WERI-Rb-1 (cell line): Measurements from ENCODE around the gene BCAS3.

Experiments used
- DNase-seq: peaks from one replicate; pipeline ENCODE4 v3.0.0-alpha.2; 2020
- H3K27ac ChIP-seq: fragments of 250-450 bp; sonication (Bioruptor Pico); 2 replicates; pipeline ENCODE4 v1.5.1; 2020; ENCODE audit warnings: mild to moderate bottlenecking, moderate library complexity
- H3K27me3 ChIP-seq: fragments of 250-450 bp; sonication (Bioruptor Pico); 2 replicates; pipeline ENCODE4 v1.5.1; 2021; ENCODE audit warnings: mild to moderate bottlenecking, low read depth, moderate library complexity; ENCODE audit not compliant: insufficient read depth, severe bottlenecking
- H3K36me3 ChIP-seq: fragments of 250-450 bp; sonication (Bioruptor Pico); 2 replicates; pipeline ENCODE4 v1.5.1; 2020; ENCODE audit warnings: mild to moderate bottlenecking, moderate library complexity
- H3K4me3 ChIP-seq: 2 replicates; pipeline ENCODE4 v1.5.1; 2011; ENCODE audit warnings: low read depth, mild to moderate bottlenecking, control low read depth, low read length
- H3K9me3 ChIP-seq: fragments of 250-450 bp; sonication (Bioruptor Pico); 2 replicates; pipeline ENCODE4 v1.5.1; 2021; ENCODE audit warnings: mild to moderate bottlenecking, moderate library complexity; ENCODE audit not compliant: severe bottlenecking
- TF ChIP-seq, protein P1 (sequence below): IDR thresholded peaks from 2 replicates; pipeline ENCODE4 v1.5.1; 2011; ENCODE audit warnings: low read depth, mild to moderate bottlenecking, control low read depth, inconsistent platforms, low read length

The BCAS3 gene

DNA sequence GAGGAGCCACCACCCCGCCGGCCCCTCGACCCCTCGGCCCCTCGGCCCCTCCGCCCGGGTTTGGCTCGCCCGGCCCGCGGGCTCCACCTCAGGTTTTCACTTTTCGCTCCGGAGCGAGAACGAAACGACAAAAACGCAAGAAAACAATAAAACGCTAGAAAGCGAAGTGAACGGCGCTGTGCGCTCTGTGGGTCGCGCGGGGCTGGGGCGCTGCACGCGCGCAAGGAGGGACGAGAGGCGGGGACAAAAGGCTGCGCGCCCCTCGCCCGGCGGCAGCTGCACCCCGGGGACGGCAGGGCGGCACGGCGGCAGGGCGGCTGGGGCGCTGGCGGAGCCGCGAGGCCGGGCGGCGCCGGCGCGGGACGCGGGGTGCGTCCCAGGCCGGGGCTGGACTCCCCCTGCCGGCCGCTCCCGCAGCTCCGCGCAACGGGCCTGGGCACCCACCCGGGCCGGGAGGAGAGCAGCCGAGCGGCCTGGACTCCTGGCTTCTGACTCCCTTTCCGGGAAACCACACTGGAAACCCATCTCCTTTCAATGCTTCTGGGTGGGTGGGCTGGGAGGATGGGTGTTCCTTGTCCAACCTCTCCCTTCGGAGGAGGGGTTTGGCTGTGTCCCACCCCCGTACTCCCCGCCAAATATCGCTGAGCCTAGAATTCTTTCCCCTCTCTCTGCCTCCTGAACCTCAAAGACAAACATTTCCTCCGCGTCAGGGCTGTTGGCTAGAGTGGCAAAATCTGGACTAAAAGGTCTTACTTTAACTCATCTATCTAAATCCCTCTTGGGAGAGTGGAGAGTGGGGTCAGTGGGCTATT is 731.9 kb downstream of the BCAS3 start:
- Histone ChIP-seq H3K27me3 (peaks cover 8% of the 10 kb centered on the region), H3K36me3 (no peaks in the 10 kb centered on the region; the same call in 1 of the 2 replicates), H3K9me3 (no peaks in the 10 kb centered on the region), H3K27ac (peak overlapping the region; percentile 39), H3K4me3 (peak overlapping the region; percentile 91)
- peak; percentile 74 for DNase-seq
- TF ChIP-seq, protein P1, sequence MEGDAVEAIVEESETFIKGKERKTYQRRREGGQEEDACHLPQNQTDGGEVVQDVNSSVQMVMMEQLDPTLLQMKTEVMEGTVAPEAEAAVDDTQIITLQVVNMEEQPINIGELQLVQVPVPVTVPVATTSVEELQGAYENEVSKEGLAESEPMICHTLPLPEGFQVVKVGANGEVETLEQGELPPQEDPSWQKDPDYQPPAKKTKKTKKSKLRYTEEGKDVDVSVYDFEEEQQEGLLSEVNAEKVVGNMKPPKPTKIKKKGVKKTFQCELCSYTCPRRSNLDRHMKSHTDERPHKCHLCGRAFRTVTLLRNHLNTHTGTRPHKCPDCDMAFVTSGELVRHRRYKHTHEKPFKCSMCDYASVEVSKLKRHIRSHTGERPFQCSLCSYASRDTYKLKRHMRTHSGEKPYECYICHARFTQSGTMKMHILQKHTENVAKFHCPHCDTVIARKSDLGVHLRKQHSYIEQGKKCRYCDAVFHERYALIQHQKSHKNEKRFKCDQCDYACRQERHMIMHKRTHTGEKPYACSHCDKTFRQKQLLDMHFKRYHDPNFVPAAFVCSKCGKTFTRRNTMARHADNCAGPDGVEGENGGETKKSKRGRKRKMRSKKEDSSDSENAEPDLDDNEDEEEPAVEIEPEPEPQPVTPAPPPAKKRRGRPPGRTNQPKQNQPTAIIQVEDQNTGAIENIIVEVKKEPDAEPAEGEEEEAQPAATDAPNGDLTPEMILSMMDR: peak; percentile 85

DNA sequence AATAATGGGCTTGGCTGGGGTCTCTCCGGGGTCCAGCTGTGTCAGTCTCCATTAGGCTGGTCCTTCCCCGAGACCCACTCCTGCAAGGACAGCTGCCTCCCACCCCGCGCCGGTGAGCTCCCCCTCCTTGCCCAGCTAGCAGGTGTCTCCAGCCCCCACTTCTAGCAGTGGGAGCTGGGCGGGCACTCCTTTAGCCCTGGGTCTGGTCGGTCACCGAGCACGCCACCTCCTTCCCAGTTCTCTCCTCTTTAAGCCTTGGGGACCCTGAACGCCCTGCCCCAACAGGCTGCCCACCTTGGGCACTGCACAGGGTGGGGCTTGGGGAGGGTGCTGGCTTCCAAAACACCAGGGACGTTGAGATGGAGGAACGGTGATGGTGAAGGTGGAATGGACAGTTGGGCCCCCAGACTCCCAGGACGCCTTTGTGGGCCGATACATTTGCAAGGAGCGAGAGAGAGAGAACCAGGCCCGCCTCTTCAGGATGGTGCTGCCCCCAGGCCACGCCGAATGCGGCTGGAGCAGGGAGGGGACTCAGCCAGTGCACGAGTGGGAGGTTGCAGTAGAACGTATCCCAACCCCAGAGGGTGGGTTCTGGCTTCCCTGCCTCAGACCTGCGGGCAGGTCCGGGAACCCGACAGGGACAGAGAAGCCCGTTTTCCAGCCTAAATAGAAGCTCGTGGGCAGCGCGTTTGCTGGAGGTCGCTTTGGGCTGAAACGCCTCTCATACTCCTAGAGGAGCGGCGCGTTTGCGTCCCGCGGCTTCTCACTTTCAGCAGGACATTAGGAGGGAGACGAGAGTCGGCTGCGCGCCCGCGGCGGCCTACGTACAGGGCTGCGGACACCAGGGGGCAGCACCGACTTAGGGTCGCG is 732.7 kb downstream of the BCAS3 start:
- DNase-seq: peak; percentile 96
- peaks cover 8% of the 10 kb centered on the region for H3K27me3 ChIP-seq
- peak overlapping the region; percentile 92 for H3K27ac ChIP-seq
- H3K36me3 ChIP-seq: no peaks in the 10 kb centered on the region
- TF ChIP-seq, protein P1: peak; percentile 84
- H3K9me3 ChIP-seq: no peaks in the 10 kb centered on the region
- peak overlapping the region; percentile 91 for H3K4me3 ChIP-seq

DNA sequence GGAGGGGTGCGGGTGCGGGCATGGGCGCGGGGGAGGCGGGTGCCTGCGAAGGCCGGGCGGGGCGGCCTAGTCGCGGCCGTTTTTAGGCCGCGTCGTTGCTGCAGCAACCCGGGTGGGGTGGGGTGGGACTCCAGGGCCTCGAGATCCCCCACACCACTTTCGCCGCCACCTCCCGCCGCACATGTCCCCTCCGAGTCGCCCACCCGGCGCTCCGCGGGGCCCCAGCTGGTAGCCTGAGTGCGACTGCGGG is 733.3 kb downstream of the BCAS3 start:
- DNase-seq: no peak
- TF ChIP-seq, protein P1: no peak
- peaks cover 8% of the 10 kb centered on the region for H3K27me3 ChIP-seq
- H3K4me3 ChIP-seq: peak overlapping the region; percentile 91
- H3K36me3 ChIP-seq: no peaks in the 10 kb centered on the region
- no peaks in the 10 kb centered on the region for H3K9me3 ChIP-seq
- H3K27ac ChIP-seq: peak overlapping the region; percentile 92

DNA sequence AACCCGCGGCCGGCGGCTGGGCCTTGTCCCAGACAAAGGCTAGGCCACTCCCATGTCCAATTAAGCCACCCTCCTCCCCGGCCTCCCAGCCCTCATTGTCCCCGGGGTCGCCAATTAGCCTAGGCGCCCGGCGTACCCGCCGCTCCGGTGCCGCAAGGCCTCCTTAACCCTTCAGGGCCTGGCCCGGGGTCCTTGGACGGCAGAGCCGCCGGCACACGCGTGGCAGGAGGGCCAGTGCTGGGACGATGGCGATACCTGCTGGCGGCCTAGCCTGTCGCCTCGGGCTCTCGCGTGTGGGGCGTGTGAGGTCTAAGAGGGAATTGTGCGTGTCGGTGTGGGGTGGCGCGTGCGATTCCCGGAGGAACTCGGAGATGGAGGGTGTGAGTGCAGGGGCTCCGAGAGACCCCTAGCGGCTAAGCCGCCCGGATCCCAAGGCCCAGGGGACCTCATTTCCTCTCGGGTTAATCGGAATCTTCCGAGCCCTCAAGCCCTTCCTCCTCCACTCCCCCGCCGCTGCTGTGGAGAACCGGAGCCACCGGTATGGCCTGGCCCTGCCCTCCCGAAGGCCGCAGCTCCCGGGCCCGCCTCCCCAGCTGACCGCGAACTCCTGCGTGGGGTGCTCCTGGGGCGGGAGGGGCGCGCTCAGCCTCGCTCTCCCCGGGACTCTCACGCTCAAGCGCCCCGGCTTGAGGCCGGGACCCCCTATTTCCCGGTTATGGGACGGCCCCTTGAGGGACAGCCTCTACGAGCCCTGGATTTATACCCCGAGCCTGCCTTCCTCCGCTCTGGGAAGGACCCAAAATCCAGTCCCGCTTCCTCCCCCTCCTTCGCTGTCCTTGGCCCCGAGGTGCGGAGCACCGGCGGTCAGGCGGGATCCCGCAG is 733.9 kb downstream of the BCAS3 start:
- Histone ChIP-seq H3K27me3 (peaks cover 8% of the 10 kb centered on the region), H3K36me3 (no peaks in the 10 kb centered on the region), H3K9me3 (no peaks in the 10 kb centered on the region), H3K27ac (peak overlapping the region; percentile 92), H3K4me3 (peak overlapping the region; percentile 91)
- DNase-seq: peak; percentile 85
- TF ChIP-seq, protein P1: peak; percentile 61

DNA sequence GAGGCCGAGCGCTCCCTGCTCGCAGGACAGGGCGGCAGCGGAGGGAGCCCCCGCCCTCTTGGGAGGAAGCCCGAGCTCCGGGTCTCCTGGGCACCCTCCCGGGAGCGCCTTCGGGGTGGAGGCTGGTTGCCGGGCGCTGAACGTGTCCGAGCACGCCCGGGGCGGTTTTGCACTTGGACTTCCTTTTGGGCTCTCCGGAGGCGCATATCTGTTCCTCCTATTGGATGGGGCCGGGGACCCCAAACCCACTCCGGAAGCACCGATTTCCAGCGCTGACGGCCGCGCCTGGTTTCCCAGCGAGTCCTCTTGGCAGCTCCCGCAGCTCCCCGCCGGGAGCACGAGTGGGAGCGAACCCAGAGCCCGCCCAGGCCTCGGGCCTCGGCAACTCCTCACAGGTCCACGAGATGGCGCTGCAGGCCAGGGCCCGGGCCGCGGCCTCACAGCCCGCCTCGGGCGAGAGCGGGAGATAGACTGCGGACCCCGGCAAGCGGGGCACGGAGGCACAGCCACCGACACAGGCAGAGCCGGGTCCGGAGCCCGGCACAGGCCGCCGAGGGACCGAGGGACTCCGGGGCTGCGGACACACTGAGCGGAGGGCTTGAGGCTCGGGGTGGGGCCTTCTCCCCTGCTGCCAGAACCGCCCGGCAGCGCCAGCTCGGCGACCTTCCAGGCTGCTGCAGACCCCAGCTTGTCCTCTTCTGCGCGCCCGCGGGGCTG is 734.6 kb downstream of the BCAS3 start:
- no peaks in the 10 kb centered on the region for H3K36me3 ChIP-seq
- H3K27ac ChIP-seq: peak overlapping the region; percentile 92
- H3K9me3 ChIP-seq: no peaks in the 10 kb centered on the region
- TF ChIP-seq, protein P1: peak; percentile 98
- H3K4me3 ChIP-seq: peak overlapping the region; percentile 91
- peaks cover 8% of the 10 kb centered on the region for H3K27me3 ChIP-seq
- peak; percentile 87 for DNase-seq
